Endothelial cell of umbilical vein (primary cell): Measurements from ENCODE around the gene EPB41L3. TPM values are rescaled to one million over a fixed set of nuclear protein-coding genes. Genes with fewer than 3 reads are reported as not detected.

Experiments
- BruUV-seq: library from RNA; stranded (reverse); fragments of 400-500 nt; replicated peaks from 2 replicates; lab custom pipeline; 2021; lab: Mats Ljungman, UMichigan
- CTCF ChIA-PET: fragments of 300-600, 350-600 bp; sonication (Branson Sonifier 250); formaldehyde crosslinking; loops from one replicate; lab custom pipeline; 2021; ENCODE audit warnings: antibody characterized with exemption, inconsistent platforms; lab: Charles Lee
- POLR2A ChIA-PET: fragments of 300-600, 350-600 bp; sonication (Branson Sonifier 250); formaldehyde crosslinking; loops from one replicate; lab custom pipeline; 2021; ENCODE audit warnings: antibody characterized with exemption, inconsistent platforms; lab: Charles Lee
- DNase-seq: peaks from one replicate; pipeline ENCODE4 v3.0.0-alpha.2; 2011; ENCODE audit warnings: low read depth, low spot score
- FAIRE-seq: peaks from 2 replicates; lab custom pipeline; 2011; peaks lifted over from hg19 to GRCh38; lab: Jason Lieb, UNC
- H2AFZ ChIP-seq: 2 replicates; pipeline ENCODE4 v1.6.0; 2012; ENCODE audit warnings: low read depth, low read length, control low read depth, inconsistent platforms
- H3K27ac ChIP-seq: 2 replicates; pipeline ENCODE4 v1.5.1; 2011; ENCODE audit warnings: low read depth, mild to moderate bottlenecking, control low read depth, low read length, moderate library complexity; ENCODE audit not compliant: insufficient read depth
- H3K27me3 ChIP-seq, 2 experiments: 2 replicates each; pipeline versions ENCODE4 v1.6.0 to v1.6.1; 2011; ENCODE audit warnings: low read length in 2 of 2, mixed read lengths in 1 of 2; ENCODE audit not compliant: control insufficient read depth in 2 of 2, insufficient read depth in 2 of 2
- H3K36me3 ChIP-seq, 2 experiments: 2 replicates in 1 of 2; 3 replicates in 1 of 2; pipeline ENCODE4 v1.5.1; 2011; ENCODE audit warnings: low read length in 2 of 2, mild to moderate bottlenecking in 1 of 2, moderate library complexity in 1 of 2; ENCODE audit not compliant: control insufficient read depth in 2 of 2, insufficient read depth in 2 of 2; ENCODE audit errors: extremely low read depth in 1 of 2
- H3K4me1 ChIP-seq: 3 replicates; pipeline ENCODE4 v1.5.1; 2011; ENCODE audit warnings: mild to moderate bottlenecking, low read length; ENCODE audit not compliant: control insufficient read depth, insufficient read depth; ENCODE audit errors: extremely low read depth
- H3K4me2 ChIP-seq: 2 replicates; pipeline ENCODE4 v1.6.1; 2011; ENCODE audit warnings: low read length, control low read depth, mixed read lengths; ENCODE audit not compliant: insufficient read depth
- H3K4me3 ChIP-seq, 3 experiments: fragments of 200-600 bp in 1 of 3; sonication (generic), shearing (Covaris generic) in 1 of 3; replicated peaks in 1 of 3; 2 replicates each; pipeline ENCODE4 v1.5.1; 2011 to 2016; ENCODE audit warnings: control low read depth in 3 of 3, low read length in 3 of 3, mild to moderate bottlenecking in 2 of 3, inconsistent platforms in 1 of 3, low read depth in 1 of 3, moderate library complexity in 1 of 3; ENCODE audit not compliant: insufficient read depth in 1 of 3
- H3K79me2 ChIP-seq: 2 replicates; pipeline ENCODE4 v1.6.0; 2012; ENCODE audit warnings: low read length, inconsistent platforms; ENCODE audit not compliant: control insufficient read depth, insufficient read depth
- H3K9ac ChIP-seq: replicated peaks from 2 replicates; pipeline ENCODE3; 2011; ENCODE audit warnings: low read length, control low read depth; ENCODE audit not compliant: insufficient read depth; ENCODE audit errors: extremely low read depth
- H3K9me1 ChIP-seq: replicated peaks from 3 replicates; pipeline ENCODE4 v1.6.0; 2011; ENCODE audit warnings: mild to moderate bottlenecking, low read length; ENCODE audit not compliant: control insufficient read depth, insufficient read depth; ENCODE audit errors: extremely low read depth
- H3K9me3 ChIP-seq: replicated peaks from 2 replicates; pipeline ENCODE4 v1.5.1; 2012; ENCODE audit warnings: low read length, inconsistent platforms; ENCODE audit not compliant: control insufficient read depth, insufficient read depth
- H4K20me1 ChIP-seq: replicated peaks from 2 replicates; pipeline ENCODE3; 2011; ENCODE audit warnings: mild to moderate bottlenecking, low read length; ENCODE audit not compliant: control insufficient read depth, insufficient read depth; ENCODE audit errors: extremely low read depth
- CTCF ChIP-seq, 2 donors: IDR thresholded peaks; 1 replicate in 1 of 2; 2 replicates in 1 of 2; pipeline ENCODE4 v1.5.1; 2011; ENCODE audit warnings: low read length in 2 of 2, mild to moderate bottlenecking in 2 of 2, moderate library complexity in 2 of 2, control low read depth in 1 of 2, inconsistent platforms in 1 of 2, low read depth in 1 of 2; ENCODE audit not compliant: insufficient read depth in 1 of 2; ENCODE audit errors: extremely low read depth in 1 of 2
- FOS ChIP-seq: IDR thresholded peaks from 2 replicates; pipeline ENCODE4 v1.6.1; 2011; ENCODE audit warnings: mild to moderate bottlenecking, low read length, moderate library complexity, borderline replicate concordance; ENCODE audit not compliant: insufficient read depth
- GATA2 ChIP-seq: IDR thresholded peaks from 2 replicates; pipeline ENCODE4 v1.7.0; 2011; ENCODE audit warnings: low read depth, mild to moderate bottlenecking, moderate library complexity, mixed read lengths, low read length; ENCODE audit not compliant: insufficient read length, insufficient read depth
- JUN ChIP-seq: IDR thresholded peaks from 2 replicates; pipeline ENCODE4 v1.6.1; 2011; ENCODE audit warnings: borderline replicate concordance, low read depth; ENCODE audit not compliant: insufficient read length, insufficient read depth
- MAX ChIP-seq: IDR thresholded peaks from 2 replicates; pipeline ENCODE4 v1.6.1; 2011; ENCODE audit not compliant: insufficient read depth, insufficient read length
- MYC ChIP-seq: IDR thresholded peaks from one replicate; pipeline ENCODE4 v1.6.1; 2011; ENCODE audit warnings: mild to moderate bottlenecking, low read depth, low read length
- POLR2A ChIP-seq: IDR thresholded peaks from 2 replicates; pipeline ENCODE4 v1.6.1; 2012; ENCODE audit warnings: low read depth, mild to moderate bottlenecking, control low read depth, low read length
- POLR2AphosphoS5 ChIP-seq: IDR thresholded peaks from 2 replicates; pipeline ENCODE4 v1.6.1; 2012; ENCODE audit warnings: low read depth, mild to moderate bottlenecking, control low read depth, low read length, moderate library complexity; ENCODE audit not compliant: insufficient read depth
- dilution Hi-C: fragments of 300-500 bp; cut with MboI; formaldehyde crosslinking; loops from one replicate; pipeline ENCODE4 v1.15.0; 2019; ENCODE audit warnings: low sequenced_read_pairs; ENCODE audit not compliant: extremely low pct_ligation_motif_present
- intact Hi-C: fragments of 100-400 bp; cut with micrococcal nuclease; formaldehyde crosslinking; loops from one replicate; pipeline ENCODE4 v1.10.0; 2022
- polyA plus RNA-seq, 4 experiments: library from polyadenylated mRNA; depleted of rRNA in 3 of 4; stranded (reverse) in 3 of 4; unstranded in 1 of 4; fragments of >200 nt; gene quantifications; 2 replicates each; pipeline versions ENCODE4 v1.2.1 to v1.2.3, GENCODE V29; 2011 to 2012; ENCODE audit warnings: missing spikeins in 1 of 4
- total RNA-seq: library from RNA; stranded (reverse); gene quantifications from 2 replicates; pipeline ENCODE4 v1.2.3, GENCODE V29; 2021

EPB41L3 gene
- total and polyA plus RNA-seq, 2 donors (not counting 3 experiments of a cell fraction or from before 2014, with no cell fraction given): 38.9 to 114 TPM

- no peaks in the 10 kb centered on the region for H3K9me1 ChIP-seq
- peaks cover 0 to 1% of the 10 kb centered on the region in 2 experiments for H3K27me3 ChIP-seq
- CTCF ChIA-PET: no interaction called here
- H3K4me2 ChIP-seq: no peak overlapping the region
- H2AFZ ChIP-seq: no peak overlapping the region
- H3K9me3 ChIP-seq: no peaks in the 10 kb centered on the region
- H4K20me1 ChIP-seq: no peaks in the 10 kb centered on the region
- H3K27ac ChIP-seq: no peak overlapping the region
- no peak for DNase-seq
- H3K4me1 ChIP-seq: no peaks in the 10 kb centered on the region
- FAIRE-seq: no peak
- no peak for TF ChIP-seq POLR2A
- BruUV-seq: no TSS peak
- H3K9ac ChIP-seq: no peak overlapping the region
- dilution Hi-C loops: no loop called here
- no peaks in the 10 kb centered on the region for H3K36me3 ChIP-seq
- POLR2A ChIA-PET: no interaction called here
- H3K79me2 ChIP-seq: no peaks in the 10 kb centered on the region
- intact Hi-C loops: no loop called here
- no peak overlapping the region for H3K4me3 ChIP-seq
Measured at GRCh38 chr18:5370332-5370731, 173.5 kb downstream of the EPB41L3 start.

- Histone ChIP-seq H3K4me3 (no peak overlapping the region), H3K79me2 (no peaks in the 10 kb centered on the region), H3K9me1 (no peaks in the 10 kb centered on the region), H3K9me3 (no peaks in the 10 kb centered on the region), H3K36me3 (no peaks in the 10 kb centered on the region), H3K27me3 (peaks cover 0 to 1% of the 10 kb centered on the region in 2 experiments), H2AFZ (no peak overlapping the region), H3K27ac (no peak overlapping the region), H3K4me1 (no peaks in the 10 kb centered on the region), H3K4me2 (no peak overlapping the region), H4K20me1 (no peaks in the 10 kb centered on the region), H3K9ac (no peak overlapping the region)
- POLR2A ChIA-PET: no interaction called here
- FAIRE-seq: no peak
- no peak for DNase-seq
- no TSS peak for BruUV-seq
- CTCF ChIA-PET: no interaction called here
- dilution Hi-C loops: no loop called here
- no peak for TF ChIP-seq MYC
- TF ChIP-seq POLR2AphosphoS5: no peak
- TF ChIP-seq POLR2A: no peak
- no peak for TF ChIP-seq CTCF (IDR thresholded peaks at IDR 0.05; ENCODE audit: extremely low read depth in 1 of 2, insufficient read depth in 1 of 2, low read depth in 1 of 2, low read length in 2 of 2)
- no peak for TF ChIP-seq JUN
- TF ChIP-seq FOS: no peak
- TF ChIP-seq GATA2: no peak
- no peak for TF ChIP-seq MAX
- intact Hi-C loops: no loop called here
Measured at GRCh38 chr18:5369513-5369912, 174.3 kb downstream of the EPB41L3 start.
